ENCODE measurements around the gene SULT1E1. TPM values are rescaled to one million over a fixed set of nuclear protein-coding genes. Genes with fewer than 3 reads are reported as not detected.

Gene SULT1E1
- polyA plus RNA-seq, 2 of the 4 experiments (the other 2 are of a cell fraction) = 0.08 TPM; not detected in 1

GRCh38 chr4:69830192-69830559 is 29.8 kb downstream of the SULT1E1 start:
- ChIA-PET POLR2A (no interaction called here), CTCF (no interaction called here)
- WGBS (ENCODE audit: missing lambda C conversion rate) = 65% methylated on average over 2 of the region's 2 CpGs
- no peak for ATAC-seq
- DNase-seq (ENCODE audit: low read depth in 1 of 2, low spot score in 1 of 2) = no peak
- TF ChIP-seq CTCF (IDR thresholded peaks at IDR 0.05) (no peak), ZC3H11A (IDR thresholded peaks at IDR 0.05) (no peak), NR3C1 (IDR thresholded peaks at IDR 0.05) (no peak), EHF (CRISPR knock-in tag; IDR thresholded peaks at IDR 0.05) (no peak), CEBPB (IDR thresholded peaks at IDR 0.05) (no peak), NFE2L2 (conservative IDR thresholded peaks at IDR 0.05; ENCODE audit: low read length) (no peak), CBX2 (IDR thresholded peaks at IDR 0.05; ENCODE audit: borderline replicate concordance, low read depth) (no peak), HEYL (CRISPR knock-in tag; IDR thresholded peaks at IDR 0.05) (no peak)
- TF ChIP-seq, protein P1, sequence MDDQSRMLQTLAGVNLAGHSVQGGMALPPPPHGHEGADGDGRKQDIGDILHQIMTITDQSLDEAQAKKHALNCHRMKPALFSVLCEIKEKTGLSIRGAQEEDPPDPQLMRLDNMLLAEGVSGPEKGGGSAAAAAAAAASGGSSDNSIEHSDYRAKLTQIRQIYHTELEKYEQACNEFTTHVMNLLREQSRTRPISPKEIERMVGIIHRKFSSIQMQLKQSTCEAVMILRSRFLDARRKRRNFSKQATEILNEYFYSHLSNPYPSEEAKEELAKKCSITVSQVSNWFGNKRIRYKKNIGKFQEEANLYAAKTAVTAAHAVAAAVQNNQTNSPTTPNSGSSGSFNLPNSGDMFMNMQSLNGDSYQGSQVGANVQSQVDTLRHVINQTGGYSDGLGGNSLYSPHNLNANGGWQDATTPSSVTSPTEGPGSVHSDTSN (IDR thresholded peaks at IDR 0.05) = no peak
- FAIRE-seq = no peak
- Histone ChIP-seq H3K27ac (no peak overlapping the region), H3K9me3 (no peaks in the 10 kb centered on the region), H3K4me1 (no peaks in the 10 kb centered on the region), H3K4me3 (no peak overlapping the region), H3K4me2 (no peak overlapping the region)

DNA sequence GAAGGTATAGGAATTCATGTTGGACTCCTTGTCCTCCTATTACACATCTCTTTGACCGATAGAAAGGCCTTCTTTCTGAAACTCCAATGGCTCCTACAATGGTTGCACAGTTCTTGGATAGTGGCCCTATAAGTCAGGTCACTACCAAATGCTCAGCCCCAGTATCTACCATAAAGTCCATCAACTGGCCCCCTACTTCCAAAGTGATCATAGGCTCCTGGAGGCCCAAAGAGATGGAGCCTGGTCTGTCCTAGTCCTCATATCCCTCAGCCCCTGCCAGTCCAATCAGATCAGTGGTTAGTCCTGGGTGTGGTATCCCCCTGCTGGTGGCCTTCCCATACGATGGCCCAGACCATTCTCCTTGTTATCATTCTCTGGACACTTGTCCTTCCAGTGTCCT is 30.3 kb downstream of the SULT1E1 start:
- TF ChIP-seq POLR2A (IDR thresholded peaks at IDR 0.05; ENCODE audit: low read length) (no peak), NPAS2 (CRISPR knock-in tag; IDR thresholded peaks at IDR 0.05; ENCODE audit: borderline replicate concordance) (no peak), ZFP36 (IDR thresholded peaks at IDR 0.05; ENCODE audit: borderline replicate concordance, partially characterized antibody) (no peak), RCOR1 (IDR thresholded peaks at IDR 0.05; ENCODE audit: low read depth, low read length) (no peak), TP53 (CRISPR knock-in tag; IDR thresholded peaks at IDR 0.05) (no peak), USF2 (IDR thresholded peaks at IDR 0.05) (no peak), KDM1A (IDR thresholded peaks at IDR 0.05; ENCODE audit: low read depth) (no peak), FOXS1 (CRISPR knock-in tag; IDR thresholded peaks at IDR 0.05) (no peak), ZSCAN20 (CRISPR knock-in tag; IDR thresholded peaks at IDR 0.05) (no peak), NR3C1 (IDR thresholded peaks at IDR 0.05) (no peak), CBX2 (IDR thresholded peaks at IDR 0.05; ENCODE audit: borderline replicate concordance, low read depth) (no peak), FOSL2 (IDR thresholded peaks at IDR 0.05) (no peak), FOSL2 (CRISPR knock-in tag; IDR thresholded peaks at IDR 0.05) (no peak), NFE2L2 (conservative IDR thresholded peaks at IDR 0.05; ENCODE audit: low read length) (no peak), EP300 (IDR thresholded peaks at IDR 0.05) (no peak), BHLHE40 (IDR thresholded peaks at IDR 0.05; ENCODE audit: low read depth, low read length) (no peak), EHMT2 (IDR thresholded peaks at IDR 0.05; ENCODE audit: low read depth) (no peak), KDM5A (IDR thresholded peaks at IDR 0.05) (no peak)
- TF ChIP-seq, protein P2, sequence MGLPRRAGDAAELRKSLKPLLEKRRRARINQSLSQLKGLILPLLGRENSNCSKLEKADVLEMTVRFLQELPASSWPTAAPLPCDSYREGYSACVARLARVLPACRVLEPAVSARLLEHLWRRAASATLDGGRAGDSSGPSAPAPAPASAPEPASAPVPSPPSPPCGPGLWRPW (IDR thresholded peaks at IDR 0.05) = no peak
- H3K9me3 ChIP-seq = no peaks in the 10 kb centered on the region
- ATAC-seq (no peak), FAIRE-seq (no peak), DNase-seq (ENCODE audit: low read depth in 1 of 2, low spot score in 1 of 2) (no peak)
- H3K4me2 ChIP-seq = no peak overlapping the region
- H3K4me1 ChIP-seq = no peaks in the 10 kb centered on the region
- WGBS (ENCODE audit: missing lambda C conversion rate) = 36% methylated on average over 2 of the region's 2 CpGs
- ChIA-PET CTCF (no interaction called here), POLR2A (no interaction called here)
- H3K27ac ChIP-seq = no peak overlapping the region
- H3K4me3 ChIP-seq = no peak overlapping the region
